ENCODE measurements around the gene SESN1. TPM values are rescaled to one million over a fixed set of nuclear protein-coding genes. Genes with fewer than 3 reads are reported as not detected.

SESN1 gene
- total and polyA plus RNA-seq, 9 of the 15 experiments (the other 6 are each of a cell fraction or from before 2014, with no cell fraction given): 3.1 to 13.0 (median 7.4) TPM

GRCh38 chr6:109071125-109071917 lies 23.3 kb downstream of the SESN1 start:
- POLR2A ChIA-PET: interaction anchor here (0.6 to 1.1 kb wide), 4 partner anchors 9 to 238 kb away, joined by 3 to 4 read pairs (median 3); no protein-coding TSS in a partner anchor
- intact Hi-C loops (cut with micrococcal nuclease): loop anchor here (5.0 kb wide), 4 partner anchors 174 to 514 kb away; no protein-coding TSS in a partner anchor
- H3K27ac ChIP-seq (ENCODE audit: extremely low read depth, low read depth, low read length): no peak overlapping the region

More at GRCh38 chr6:109071125-109071917, 23.3 kb downstream of the SESN1 start:
- in situ Hi-C loops (cut with MboI): loop anchor here (25.0 kb wide), 1 partner anchor 159 kb away; no protein-coding TSS in a partner anchor
- Histone ChIP-seq H3K9me1 (ENCODE audit: control insufficient read depth, insufficient read depth, low read length) (no peaks in the 10 kb centered on the region), H3K9me3 (replicated peaks; ENCODE audit: control insufficient read depth, insufficient read depth, low read depth, low read length) (no peaks in the 10 kb centered on the region), H3K4me1 (replicated peaks in 1 of 2; ENCODE audit: control insufficient read depth in 2 of 2, insufficient read depth in 2 of 2, low read length in 2 of 2) (no peaks in the 10 kb centered on the region), H4K20me1 (replicated peaks; ENCODE audit: control insufficient read depth, insufficient read depth, low read length) (no peaks in the 10 kb centered on the region), H3K4me3 (no peak overlapping the region), H3K27me3 (ENCODE audit: control insufficient read depth in 2 of 2, insufficient read depth in 2 of 2, low read length in 2 of 2) (no peaks in the 10 kb centered on the region), H2AFZ (ENCODE audit: low read depth, low read length) (no peak overlapping the region), H3K36me3 (ENCODE audit: control insufficient read depth, insufficient read depth, low read length) (no peaks in the 10 kb centered on the region), H3K9ac (ENCODE audit: insufficient read depth in 1 of 2, low read depth in 2 of 2, low read length in 2 of 2) (no peak overlapping the region), H3K79me2 (ENCODE audit: control insufficient read depth, insufficient read depth, low read length) (no peaks in the 10 kb centered on the region), H3K4me2 (ENCODE audit: insufficient read depth, low read length) (no peak overlapping the region)
- FAIRE-seq: peak; percentile 49
- TF ChIP-seq SETDB1 (IDR thresholded peaks at IDR 0.05; ENCODE audit: low read length) (no peak), NCOA1 (IDR thresholded peaks at IDR 0.05; ENCODE audit: low read depth) (no peak), SRF (CRISPR knock-in tag; IDR thresholded peaks at IDR 0.05) (no peak), MEF2D (tag; conservative IDR thresholded peaks at IDR 0.05; ENCODE audit: low read depth) (no peak), XRCC3 (IDR thresholded peaks at IDR 0.05) (no peak), RCOR1 (IDR thresholded peaks at IDR 0.05; ENCODE audit: borderline replicate concordance in 1 of 2, low read depth in 2 of 2, low read length in 2 of 2) (no peak), ZNF764 (CRISPR knock-in tag; IDR thresholded peaks at IDR 0.05; ENCODE audit: low read depth) (no peak), MTA2 (IDR thresholded peaks at IDR 0.05; ENCODE audit: low read depth) (no peak), SRSF1 (IDR thresholded peaks at IDR 0.05; ENCODE audit: low read depth, low read length) (no peak), ZNF609 (CRISPR knock-in tag; IDR thresholded peaks at IDR 0.05; ENCODE audit: borderline replicate concordance) (no peak)
- TF ChIP-seq, protein P1, sequence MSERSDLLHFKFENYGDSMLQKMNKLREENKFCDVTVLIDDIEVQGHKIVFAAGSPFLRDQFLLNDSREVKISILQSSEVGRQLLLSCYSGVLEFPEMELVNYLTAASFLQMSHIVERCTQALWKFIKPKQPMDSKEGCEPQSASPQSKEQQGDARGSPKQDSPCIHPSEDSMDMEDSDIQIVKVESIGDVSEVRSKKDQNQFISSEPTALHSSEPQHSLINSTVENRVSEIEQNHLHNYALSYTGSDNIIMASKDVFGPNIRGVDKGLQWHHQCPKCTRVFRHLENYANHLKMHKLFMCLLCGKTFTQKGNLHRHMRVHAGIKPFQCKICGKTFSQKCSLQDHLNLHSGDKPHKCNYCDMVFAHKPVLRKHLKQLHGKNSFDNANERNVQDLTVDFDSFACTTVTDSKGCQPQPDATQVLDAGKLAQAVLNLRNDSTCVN (CRISPR knock-in tag; IDR thresholded peaks at IDR 0.05): no peak
- TF ChIP-seq, protein P2, sequence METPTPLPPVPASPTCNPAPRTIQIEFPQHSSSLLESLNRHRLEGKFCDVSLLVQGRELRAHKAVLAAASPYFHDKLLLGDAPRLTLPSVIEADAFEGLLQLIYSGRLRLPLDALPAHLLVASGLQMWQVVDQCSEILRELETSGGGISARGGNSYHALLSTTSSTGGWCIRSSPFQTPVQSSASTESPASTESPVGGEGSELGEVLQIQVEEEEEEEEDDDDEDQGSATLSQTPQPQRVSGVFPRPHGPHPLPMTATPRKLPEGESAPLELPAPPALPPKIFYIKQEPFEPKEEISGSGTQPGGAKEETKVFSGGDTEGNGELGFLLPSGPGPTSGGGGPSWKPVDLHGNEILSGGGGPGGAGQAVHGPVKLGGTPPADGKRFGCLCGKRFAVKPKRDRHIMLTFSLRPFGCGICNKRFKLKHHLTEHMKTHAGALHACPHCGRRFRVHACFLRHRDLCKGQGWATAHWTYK (CRISPR knock-in tag; IDR thresholded peaks at IDR 0.05): no peak
- no peak for DNase-seq (ENCODE audit: extremely low read depth in 1 of 4, low spot score in 3 of 4)
- BruUV-seq (replicated peaks): no TSS peak
- WGBS (ENCODE audit: insufficient coverage, low coverage, missing lambda C conversion rate): 31% methylated on average over 7 of the region's 7 CpGs
- CTCF ChIA-PET (ENCODE audit: low intra/inter-chr PET ratio): interaction anchor here (2.4 to 2.6 kb wide), 2 partner anchors 157 to 529 kb away, joined by 13 to 15 read pairs; no protein-coding TSS in a partner anchor
- ATAC-seq: no peak
